ENCODE measurements around the gene RBM23. TPM values are rescaled to one million over a fixed set of nuclear protein-coding genes. Genes with fewer than 3 reads are reported as not detected.
A peak's percentile ranks its signal among the peaks of the same experiment; 100 is the strongest.

Gene RBM23
- total and polyA plus RNA-seq, 10 of the 15 experiments (the other 5 are each of a cell fraction or from before 2014, with no cell fraction given) = 54.0 to 72.6 (median 61.3) TPM

- TF ChIP-seq ZBTB11 (CRISPR knock-in tag; IDR thresholded peaks at IDR 0.05) (no peak), HDAC2 (IDR thresholded peaks at IDR 0.05) (no peak), SP1 (IDR thresholded peaks at IDR 0.05; ENCODE audit: low read depth, low read length) (no peak), SRF (IDR thresholded peaks at IDR 0.05; ENCODE audit: low read depth in 2 of 2, low read length in 2 of 2) (peak; percentile 80 to 95), MTA3 (IDR thresholded peaks at IDR 0.05; ENCODE audit: borderline replicate concordance, low read length) (0 out of 2 replicates have a peak, but pooled peaks have one; percentile 40), SMARCA5 (IDR thresholded peaks at IDR 0.05) (peak; percentile 72), EP300 (IDR thresholded peaks at IDR 0.05; ENCODE audit: borderline replicate concordance in 1 of 2, control insufficient read depth in 1 of 2, low read depth in 2 of 2, low read length in 2 of 2) (0 out of 4 replicates have a peak, but pooled peaks of 1 of the 2 experiments have one; percentile 26), CBX3 (IDR thresholded peaks at IDR 0.05; ENCODE audit: borderline replicate concordance, low read depth) (no peak), KAT2A (conservative IDR thresholded peaks at IDR 0.05; ENCODE audit: control insufficient read depth, low read depth, low read length) (no peak), KDM1A (IDR thresholded peaks at IDR 0.05; ENCODE audit: borderline replicate concordance) (no peak), NFIC (IDR thresholded peaks at IDR 0.05; ENCODE audit: low read depth, low read length) (no peak; the same call in 1 of the 2 replicates), SREBF2 (IDR thresholded peaks at IDR 0.05; ENCODE audit: low read length) (no peak), TARDBP (IDR thresholded peaks at IDR 0.05; ENCODE audit: borderline replicate concordance) (no peak), JUND (IDR thresholded peaks at IDR 0.05; ENCODE audit: low read depth, low read length) (peak; percentile 48; the same call in 1 of the 2 replicates), SUPT20H (IDR thresholded peaks at IDR 0.05; ENCODE audit: borderline replicate concordance, control insufficient read depth, low read depth, low read length) (no peak), SMC3 (IDR thresholded peaks at IDR 0.05; ENCODE audit: borderline replicate concordance, low read length) (no peak), GABPA (IDR thresholded peaks at IDR 0.05; ENCODE audit: low read depth) (peak; percentile 46; the same call in 1 of the 2 replicates)
- TF ChIP-seq, protein P1, sequence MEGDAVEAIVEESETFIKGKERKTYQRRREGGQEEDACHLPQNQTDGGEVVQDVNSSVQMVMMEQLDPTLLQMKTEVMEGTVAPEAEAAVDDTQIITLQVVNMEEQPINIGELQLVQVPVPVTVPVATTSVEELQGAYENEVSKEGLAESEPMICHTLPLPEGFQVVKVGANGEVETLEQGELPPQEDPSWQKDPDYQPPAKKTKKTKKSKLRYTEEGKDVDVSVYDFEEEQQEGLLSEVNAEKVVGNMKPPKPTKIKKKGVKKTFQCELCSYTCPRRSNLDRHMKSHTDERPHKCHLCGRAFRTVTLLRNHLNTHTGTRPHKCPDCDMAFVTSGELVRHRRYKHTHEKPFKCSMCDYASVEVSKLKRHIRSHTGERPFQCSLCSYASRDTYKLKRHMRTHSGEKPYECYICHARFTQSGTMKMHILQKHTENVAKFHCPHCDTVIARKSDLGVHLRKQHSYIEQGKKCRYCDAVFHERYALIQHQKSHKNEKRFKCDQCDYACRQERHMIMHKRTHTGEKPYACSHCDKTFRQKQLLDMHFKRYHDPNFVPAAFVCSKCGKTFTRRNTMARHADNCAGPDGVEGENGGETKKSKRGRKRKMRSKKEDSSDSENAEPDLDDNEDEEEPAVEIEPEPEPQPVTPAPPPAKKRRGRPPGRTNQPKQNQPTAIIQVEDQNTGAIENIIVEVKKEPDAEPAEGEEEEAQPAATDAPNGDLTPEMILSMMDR (IDR thresholded peaks at IDR 0.05 in 2 of 3, conservative IDR thresholded peaks at IDR 0.05 in 1 of 3; ENCODE audit: control insufficient read depth in 2 of 3, extremely low read depth in 1 of 3, insufficient read depth in 1 of 3, low read depth in 3 of 3, low read length in 3 of 3) = no peak
- TF ChIP-seq, protein P2, sequence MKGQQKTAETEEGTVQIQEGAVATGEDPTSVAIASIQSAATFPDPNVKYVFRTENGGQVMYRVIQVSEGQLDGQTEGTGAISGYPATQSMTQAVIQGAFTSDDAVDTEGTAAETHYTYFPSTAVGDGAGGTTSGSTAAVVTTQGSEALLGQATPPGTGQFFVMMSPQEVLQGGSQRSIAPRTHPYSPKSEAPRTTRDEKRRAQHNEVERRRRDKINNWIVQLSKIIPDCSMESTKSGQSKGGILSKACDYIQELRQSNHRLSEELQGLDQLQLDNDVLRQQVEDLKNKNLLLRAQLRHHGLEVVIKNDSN (IDR thresholded peaks at IDR 0.05; ENCODE audit: borderline replicate concordance, extremely low read length, insufficient read depth, low read depth, low read length) = no peak
- TF ChIP-seq, protein P3, sequence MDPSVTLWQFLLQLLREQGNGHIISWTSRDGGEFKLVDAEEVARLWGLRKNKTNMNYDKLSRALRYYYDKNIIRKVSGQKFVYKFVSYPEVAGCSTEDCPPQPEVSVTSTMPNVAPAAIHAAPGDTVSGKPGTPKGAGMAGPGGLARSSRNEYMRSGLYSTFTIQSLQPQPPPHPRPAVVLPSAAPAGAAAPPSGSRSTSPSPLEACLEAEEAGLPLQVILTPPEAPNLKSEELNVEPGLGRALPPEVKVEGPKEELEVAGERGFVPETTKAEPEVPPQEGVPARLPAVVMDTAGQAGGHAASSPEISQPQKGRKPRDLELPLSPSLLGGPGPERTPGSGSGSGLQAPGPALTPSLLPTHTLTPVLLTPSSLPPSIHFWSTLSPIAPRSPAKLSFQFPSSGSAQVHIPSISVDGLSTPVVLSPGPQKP (IDR thresholded peaks at IDR 0.05; ENCODE audit: low read depth, low read length) = peak; percentile 95
- TF ChIP-seq, protein P4, sequence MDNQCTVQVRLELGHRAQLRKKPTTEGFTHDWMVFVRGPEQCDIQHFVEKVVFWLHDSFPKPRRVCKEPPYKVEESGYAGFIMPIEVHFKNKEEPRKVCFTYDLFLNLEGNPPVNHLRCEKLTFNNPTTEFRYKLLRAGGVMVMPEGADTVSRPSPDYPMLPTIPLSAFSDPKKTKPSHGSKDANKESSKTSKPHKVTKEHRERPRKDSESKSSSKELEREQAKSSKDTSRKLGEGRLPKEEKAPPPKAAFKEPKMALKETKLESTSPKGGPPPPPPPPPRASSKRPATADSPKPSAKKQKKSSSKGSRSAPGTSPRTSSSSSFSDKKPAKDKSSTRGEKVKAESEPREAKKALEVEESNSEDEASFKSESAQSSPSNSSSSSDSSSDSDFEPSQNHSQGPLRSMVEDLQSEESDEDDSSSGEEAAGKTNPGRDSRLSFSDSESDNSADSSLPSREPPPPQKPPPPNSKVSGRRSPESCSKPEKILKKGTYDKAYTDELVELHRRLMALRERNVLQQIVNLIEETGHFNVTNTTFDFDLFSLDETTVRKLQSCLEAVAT (IDR thresholded peaks at IDR 0.05) = no peak
Measured at GRCh38 chr14:22870811-22871223, 48.1 kb downstream of the RBM23 start (continued).

Measured in GM12878 (cell line).